NCI-H2196 (cell line): ENCODE measurements around the gene PDZRN4.
"Not testable (repeated sequence)": the region's sequence is repeated elsewhere in the genome, so short reads cannot be mapped to it uniquely, and the experiment has no call there.

Experiments used
- DNase-seq: peaks from one replicate; lab custom pipeline; 2025; ENCODE audit not compliant: unreplicated experiment; lab: John Stamatoyannopoulos, UW

The PDZRN4 gene

GRCh38 chr12:41280341-41281095, 92.4 kb downstream of the PDZRN4 start:
- DNase-seq: not testable (repeated sequence)

- DNase-seq: not testable (repeated sequence)
Measured at GRCh38 chr12:41285470-41285869, 97.3 kb downstream of the PDZRN4 start.

GRCh38 chr12:41286426-41286825, 98.3 kb downstream of the PDZRN4 start:
- no peak for DNase-seq

GRCh38 chr12:41287500-41288141, 99.5 kb downstream of the PDZRN4 start:
- no peak for DNase-seq

- DNase-seq: no peak
Measured at GRCh38 chr12:41288142-41288811, 100.2 kb downstream of the PDZRN4 start.

GRCh38 chr12:41289501-41289900, 101.4 kb downstream of the PDZRN4 start:
- no peak for DNase-seq

- no peak for DNase-seq
Measured at GRCh38 chr12:41293011-41293410, 104.9 kb downstream of the PDZRN4 start.

- no peak for DNase-seq
Measured at GRCh38 chr12:41293461-41293860, 105.3 kb downstream of the PDZRN4 start.

GRCh38 chr12:41302979-41303403, 114.9 kb downstream of the PDZRN4 start:
- no peak for DNase-seq

- no peak for DNase-seq
Measured at GRCh38 chr12:41304526-41304925, 116.4 kb downstream of the PDZRN4 start.

GRCh38 chr12:41310367-41310766, 122.2 kb downstream of the PDZRN4 start:
- no peak for DNase-seq

GRCh38 chr12:41311883-41312282, 123.8 kb downstream of the PDZRN4 start:
- DNase-seq: no peak

- DNase-seq: not testable (repeated sequence)
Measured at GRCh38 chr12:41312451-41312850, 124.3 kb downstream of the PDZRN4 start.

GRCh38 chr12:41325336-41325735, 137.2 kb downstream of the PDZRN4 start:
- no peak for DNase-seq

GRCh38 chr12:41327096-41327895, 139.2 kb downstream of the PDZRN4 start:
- DNase-seq: no peak

- no peak for DNase-seq
Measured at GRCh38 chr12:41333974-41334373, 145.9 kb downstream of the PDZRN4 start.

GRCh38 chr12:41334390-41334789, 146.3 kb downstream of the PDZRN4 start:
- DNase-seq: no peak

GRCh38 chr12:41336041-41336549, 148.0 kb downstream of the PDZRN4 start:
- no peak for DNase-seq

- no peak for DNase-seq
Measured at GRCh38 chr12:41339784-41340183, 151.7 kb downstream of the PDZRN4 start.

GRCh38 chr12:41344776-41345470, 156.8 kb downstream of the PDZRN4 start:
- no peak for DNase-seq
